Testis (tissue), 3 donors: Measurements from ENCODE around the gene MYO5B. TPM values are rescaled to one million over a fixed set of nuclear protein-coding genes. Genes with fewer than 3 reads are reported as not detected.

ENCODE experiments used
- DNase-seq: peaks from one replicate; pipeline ENCODE4 v3.0.0-alpha.2; 2019
- H3K27ac ChIP-seq, 2 donors: fragments of 200-600 bp; sonication (generic); one replicate each; pipeline ENCODE4 v1.5.1; 2019
- H3K27me3 ChIP-seq: fragments of 200-600 bp; sonication (generic); one replicate; pipeline ENCODE4 v1.5.1; 2019
- H3K36me3 ChIP-seq: fragments of 200-600 bp; sonication (generic); one replicate; pipeline ENCODE4 v1.5.1; 2017; ENCODE audit warnings: low read depth; ENCODE audit errors: missing control alignments
- H3K4me1 ChIP-seq: fragments of 200-600 bp; sonication (generic); one replicate; pipeline ENCODE4 v1.5.1; 2019
- H3K4me3 ChIP-seq, 2 donors: fragments of 200-600 bp; sonication (generic); one replicate each; pipeline ENCODE4 v1.5.1; 2017 to 2019
- H3K9me3 ChIP-seq: fragments of 200-600 bp; sonication (generic); one replicate; pipeline ENCODE4 v1.5.1; 2017
- CTCF ChIP-seq, 3 experiments: fragments of 450-650 bp in 2 of 3; fragments of 200-600 bp in 1 of 3; sonication (generic) in 1 of 3; IDR thresholded peaks; one replicate each; pipeline ENCODE4 v1.5.1; 2016 to 2019; ENCODE audit warnings: antibody characterized with exemption in 3 of 3, mild to moderate bottlenecking in 2 of 3, moderate library complexity in 1 of 3
- POLR2A ChIP-seq: fragments of 450-650 bp; IDR thresholded peaks from one replicate; pipeline ENCODE4 v1.6.1; 2017; ENCODE audit warnings: antibody characterized with exemption, mild to moderate bottlenecking, moderate library complexity
- WGBS, 2 donors: methylation state at CpG; one replicate each; pipeline ENCODE4 v1.1.5; 2018; 5-methylcytosine and 5-hydroxymethylcytosine counted together
- intact Hi-C: fragments of 100-400 bp; cut with DNase I; formaldehyde crosslinking; loops from one replicate; pipeline ENCODE4 v1.15.1; 2023; ENCODE audit warnings: low total_unique reads
- polyA plus RNA-seq: library from polyadenylated mRNA; stranded (reverse); fragments of 350-450 nt; fragmentation: Illumina TruSeq; extraction: RNeasy Lipid Tissue Mini Kit (QIAGEN cat#74804); gene quantifications from one replicate; pipeline ENCODE4 v1.2.3, GENCODE V29; 2014; ENCODE audit warnings: low read depth, low replicate concordance; ENCODE audit not compliant: insufficient read depth
- total RNA-seq, 2 donors: library from RNA; depleted of rRNA; stranded (reverse); fragments of >200 nt; gene quantifications; one replicate each; pipeline ENCODE4 v1.2.3, GENCODE V29; 2016

Gene MYO5B
- total and polyA plus RNA-seq, 3 donors from 2014 or later = 24.8 to 31.8 (median 26.1) TPM

DNA sequence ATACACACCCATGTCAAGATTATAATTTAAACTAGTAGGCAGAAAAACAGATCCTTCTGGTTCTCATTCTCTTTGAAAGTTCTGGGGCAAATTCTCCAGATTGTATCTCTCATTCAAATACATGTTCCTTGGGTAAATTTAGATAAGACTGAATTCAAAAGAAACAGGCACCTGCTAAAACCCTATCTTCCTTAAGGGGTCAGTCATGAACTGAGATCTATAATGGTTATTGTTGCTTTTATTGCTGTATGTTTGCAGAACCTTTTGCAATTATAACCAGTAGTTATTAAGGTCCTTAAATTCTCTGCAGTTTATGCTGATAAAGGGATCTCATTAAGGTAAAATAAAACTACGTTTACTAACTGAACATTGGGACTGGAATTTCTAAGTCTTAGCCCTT, 83.5 kb downstream of the MYO5B start:
- TF ChIP-seq CTCF (IDR thresholded peaks at IDR 0.05) (no peak), POLR2A (no peak)
- Histone ChIP-seq H3K4me3 (no peak overlapping the region), H3K36me3 (no peaks in the 10 kb centered on the region), H3K27me3 (no peaks in the 10 kb centered on the region), H3K9me3 (no peaks in the 10 kb centered on the region), H3K4me1 (no peaks in the 10 kb centered on the region), H3K27ac (no peak overlapping the region)
- intact Hi-C loops = no loop called here
- WGBS, 2 donors = 59 to 92% methylated on average over 1 of the region's 1 CpG
- DNase-seq = no peak

DNA sequence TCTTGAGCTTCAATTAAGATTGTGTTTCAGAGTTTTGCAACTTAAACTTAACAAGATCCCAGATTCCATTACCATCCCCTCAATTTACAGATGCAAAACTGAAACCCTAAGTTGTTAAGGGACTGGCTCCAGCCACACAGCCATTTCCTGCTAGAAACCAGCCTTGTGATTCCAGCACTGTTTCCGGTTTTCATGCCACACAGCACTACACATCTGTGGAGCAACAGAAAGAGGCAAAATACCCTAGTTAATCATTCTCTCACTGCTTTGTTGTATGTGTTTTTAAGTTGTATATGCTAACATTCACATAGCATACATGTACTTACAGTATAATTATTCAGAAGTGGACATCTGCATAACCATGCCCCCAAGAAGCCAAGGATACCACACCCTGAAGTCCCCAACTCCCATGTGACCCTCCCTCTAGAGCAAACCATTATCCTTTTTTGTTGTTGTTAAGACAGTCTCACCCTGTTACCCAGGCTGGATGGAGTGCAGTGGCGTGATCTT, 87.4 kb downstream of the MYO5B start:
- Histone ChIP-seq H3K9me3 (no peaks in the 10 kb centered on the region), H3K4me3 (no peak overlapping the region), H3K36me3 (no peaks in the 10 kb centered on the region), H3K4me1 (no peaks in the 10 kb centered on the region), H3K27ac (no peak overlapping the region), H3K27me3 (no peaks in the 10 kb centered on the region)
- DNase-seq = no peak
- 87 to 88% methylated on average over 2 of the region's 2 CpGs for WGBS, 2 donors
- no peak for TF ChIP-seq CTCF (IDR thresholded peaks at IDR 0.05)
- intact Hi-C loops = no loop called here

GRCh38 chr18:50105027-50105426, 89.9 kb downstream of the MYO5B start:
- intact Hi-C loops = no loop called here

GRCh38 chr18:50104421-50104820, 90.5 kb downstream of the MYO5B start:
- TF ChIP-seq POLR2A (no peak), CTCF (IDR thresholded peaks at IDR 0.05) (no peak)
- Histone ChIP-seq H3K9me3 (no peaks in the 10 kb centered on the region), H3K4me1 (no peaks in the 10 kb centered on the region), H3K4me3 (no peak overlapping the region), H3K27ac (no peak overlapping the region), H3K27me3 (no peaks in the 10 kb centered on the region), H3K36me3 (no peaks in the 10 kb centered on the region)
- no peak for DNase-seq
- intact Hi-C loops = no loop called here
- 93 to 98% methylated on average over 3 of the region's 3 CpGs for WGBS, 2 donors

More at GRCh38 chr18:50105027-50105426, 89.9 kb downstream of the MYO5B start:
- no peak for DNase-seq
- Histone ChIP-seq H3K27ac (no peak overlapping the region), H3K36me3 (no peaks in the 10 kb centered on the region), H3K4me1 (no peaks in the 10 kb centered on the region), H3K9me3 (no peaks in the 10 kb centered on the region), H3K4me3 (no peak overlapping the region), H3K27me3 (no peaks in the 10 kb centered on the region)
- WGBS, 2 donors = 94 to 96% methylated on average over 1 of the region's 1 CpG
- TF ChIP-seq CTCF (IDR thresholded peaks at IDR 0.05) (no peak), POLR2A (no peak)

DNA sequence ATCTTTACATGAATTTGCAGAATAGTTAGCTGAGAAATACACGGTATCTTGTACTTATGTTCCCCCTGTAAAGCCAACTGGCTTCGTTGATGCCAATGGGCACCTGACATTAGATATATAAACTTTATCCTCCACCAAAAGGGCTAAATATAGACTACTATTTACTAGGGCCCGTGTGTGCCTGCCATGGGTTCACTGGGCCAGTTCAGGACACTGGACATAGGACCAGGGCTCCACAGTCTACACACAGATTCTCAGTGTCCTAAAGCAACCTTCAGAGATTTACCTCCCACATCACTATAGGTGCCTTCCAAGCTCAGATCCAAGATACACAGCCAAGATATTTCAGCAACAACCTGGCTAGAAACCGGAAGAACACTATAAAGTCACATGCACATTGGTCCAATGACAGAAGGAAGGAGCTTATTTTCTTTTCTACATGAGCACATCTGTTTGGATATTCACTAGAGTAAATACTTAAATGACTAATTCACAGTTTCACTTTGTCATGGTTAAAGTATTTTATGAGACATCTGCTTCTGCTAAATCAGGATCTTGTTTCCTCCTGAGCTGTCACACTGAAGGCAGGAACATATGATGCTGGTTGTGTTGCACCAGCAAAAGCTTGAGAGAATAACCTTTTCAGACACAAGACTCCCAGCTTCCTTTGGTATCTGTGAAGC, 95.1 kb downstream of the MYO5B start:
- Histone ChIP-seq H3K27ac (no peak overlapping the region), H3K27me3 (no peaks in the 10 kb centered on the region), H3K9me3 (no peaks in the 10 kb centered on the region), H3K4me3 (no peak overlapping the region), H3K36me3 (no peaks in the 10 kb centered on the region), H3K4me1 (no peaks in the 10 kb centered on the region)
- TF ChIP-seq POLR2A = no peak
- TF ChIP-seq CTCF (IDR thresholded peaks at IDR 0.05) = no peak
- 87 to 91% methylated on average over 4 of the region's 4 CpGs for WGBS, 2 donors
- DNase-seq = no peak
- intact Hi-C loops = no loop called here
